Neuronal stem cell (in vitro differentiated cells): ENCODE data around the gene RAP2C.
"Not testable (repeated sequence)": the region's sequence is repeated elsewhere in the genome, so short reads cannot be mapped to it uniquely, and the experiment has no call there.

ENCODE experiments used
- DNase-seq: peaks from one replicate; pipeline ENCODE4 v3.0.0-alpha.2; 2013; ENCODE audit warnings: low spot score
- H2AFZ ChIP-seq: one replicate; pipeline ENCODE4 v1.6.1; 2013; ENCODE audit warnings: mild to moderate bottlenecking, low read length, inconsistent platforms
- H2AK5ac ChIP-seq: 2 replicates; pipeline ENCODE4 v1.6.1; 2013; ENCODE audit warnings: low read depth, mild to moderate bottlenecking, inconsistent platforms, low read length, moderate library complexity, mixed read lengths
- H2BK120ac ChIP-seq: 2 replicates; pipeline ENCODE4 v1.6.1; 2013; ENCODE audit warnings: low read depth, mild to moderate bottlenecking, inconsistent platforms, low read length, moderate library complexity, mixed read lengths
- H2BK12ac ChIP-seq: one replicate; pipeline ENCODE4 v1.6.1; 2013; ENCODE audit warnings: low read length, inconsistent platforms
- H2BK15ac ChIP-seq: 2 replicates; pipeline ENCODE4 v1.6.1; 2013; ENCODE audit warnings: mild to moderate bottlenecking, low read length, inconsistent platforms, mixed read lengths
- H2BK5ac ChIP-seq: one replicate; pipeline ENCODE4 v1.6.1; 2013; ENCODE audit warnings: inconsistent platforms, mild to moderate bottlenecking, low read length, moderate library complexity
- H3K14ac ChIP-seq: one replicate; pipeline ENCODE4 v1.6.1; 2013; ENCODE audit warnings: low read length, inconsistent platforms
- H3K18ac ChIP-seq: 2 replicates; pipeline ENCODE4 v1.6.1; 2013; ENCODE audit warnings: low read length, inconsistent platforms
- H3K23ac ChIP-seq: 2 replicates; pipeline ENCODE4 v1.6.1; 2013; ENCODE audit warnings: low read depth, mild to moderate bottlenecking, mixed read lengths, low read length, inconsistent platforms; ENCODE audit not compliant: poor library complexity
- H3K27ac ChIP-seq: replicated peaks from 3 replicates; pipeline ENCODE4 v1.5.1; 2013; ENCODE audit warnings: low read length, inconsistent platforms
- H3K27me3 ChIP-seq, 3 experiments: 2 replicates each; pipeline ENCODE4 v1.6.1; 2013; ENCODE audit warnings: low read length in 3 of 3, mild to moderate bottlenecking in 2 of 3, inconsistent platforms in 1 of 3, low read depth in 1 of 3, mixed read lengths in 1 of 3, moderate library complexity in 1 of 3; ENCODE audit not compliant: control insufficient read depth in 3 of 3, insufficient read depth in 3 of 3
- H3K36me3 ChIP-seq, 2 donors: replicated peaks in 1 of 2; 2 replicates each; pipeline ENCODE4 v1.6.1; 2013; ENCODE audit warnings: low read length in 2 of 2; ENCODE audit not compliant: control insufficient read depth in 2 of 2, insufficient read depth in 2 of 2
- H3K4ac ChIP-seq: 2 replicates; pipeline ENCODE4 v1.6.1; 2013; ENCODE audit warnings: inconsistent platforms, mild to moderate bottlenecking, low read length, moderate library complexity
- H3K4me1 ChIP-seq, 2 donors: 1 replicate in 1 of 2; 2 replicates in 1 of 2; pipeline ENCODE4 v1.6.1; 2013; ENCODE audit warnings: low read length in 2 of 2, low read depth in 1 of 2; ENCODE audit not compliant: control insufficient read depth in 2 of 2, insufficient read depth in 1 of 2
- H3K4me2 ChIP-seq: one replicate; pipeline ENCODE4 v1.6.1; 2013; ENCODE audit warnings: mild to moderate bottlenecking, low read length, inconsistent platforms; ENCODE audit not compliant: insufficient read depth, poor library complexity, severe bottlenecking
- H3K4me3 ChIP-seq, 2 donors: 2 replicates each; pipeline ENCODE4 v1.5.1; 2013; ENCODE audit warnings: low read length in 2 of 2, mild to moderate bottlenecking in 2 of 2, inconsistent platforms in 1 of 2, moderate library complexity in 1 of 2
- H3K79me1 ChIP-seq: one replicate; pipeline ENCODE4 v1.6.1; 2013; ENCODE audit warnings: low read depth, mild to moderate bottlenecking, inconsistent platforms, low read length, moderate library complexity
- H3K9ac ChIP-seq: one replicate; pipeline ENCODE4 v1.6.1; 2013; ENCODE audit warnings: mild to moderate bottlenecking, low read depth, low read length, inconsistent platforms; ENCODE audit not compliant: poor library complexity
- H3K9me3 ChIP-seq, 2 donors: replicated peaks in 1 of 2; 2 replicates each; pipeline versions ENCODE3 to v1.6.1; 2013; ENCODE audit warnings: low read length in 2 of 2, mild to moderate bottlenecking in 2 of 2, inconsistent platforms in 1 of 2, low read depth in 1 of 2, mixed read lengths in 1 of 2, moderate library complexity in 1 of 2; ENCODE audit not compliant: control insufficient read depth in 2 of 2, insufficient read depth in 1 of 2
- H4K8ac ChIP-seq: one replicate; pipeline ENCODE4 v1.6.1; 2013; ENCODE audit warnings: low read depth, mild to moderate bottlenecking, inconsistent platforms, low read length, moderate library complexity
- H4K91ac ChIP-seq: one replicate; pipeline ENCODE4 v1.6.1; 2013; ENCODE audit warnings: low read length, low read depth, mild to moderate bottlenecking, inconsistent platforms; ENCODE audit not compliant: poor library complexity
- WGBS, 2 donors: extraction: QIAGEN DNeasy Blood & Tissue Kit; methylation state at CpG; one replicate each; pipeline ENCODE4 v1.1.7; 2013; ENCODE audit warnings: missing lambda C conversion rate in 2 of 2, mixed read lengths in 1 of 2; ENCODE audit not compliant: insufficient read length in 2 of 2, insufficient replicate concordance in 1 of 2; ENCODE audit errors: extremely low coverage in 2 of 2; 5-methylcytosine and 5-hydroxymethylcytosine counted together

The RAP2C gene

DNA sequence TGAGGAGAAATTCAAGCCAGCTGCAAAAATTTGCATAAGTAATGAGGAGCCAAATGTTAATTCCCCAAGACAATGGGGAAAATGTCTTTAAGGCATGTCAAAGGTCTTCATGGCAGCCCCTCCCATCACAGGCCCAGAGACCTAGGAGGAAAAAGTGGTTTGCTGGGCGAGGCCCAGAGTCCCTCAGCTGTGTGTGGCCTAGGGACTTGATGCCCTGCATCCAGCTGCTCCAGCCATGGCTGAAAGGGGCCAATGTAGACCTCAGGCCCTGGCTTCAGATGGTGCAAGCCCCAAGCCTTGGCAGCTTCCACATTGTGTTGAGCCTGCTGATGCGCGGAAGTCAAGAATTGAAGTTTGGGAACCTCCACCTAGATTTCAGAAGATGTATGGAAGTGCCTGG is 56.2 kb downstream of the RAP2C start:
- H3K18ac ChIP-seq, H3K4me3 ChIP-seq, H3K4ac ChIP-seq, H4K8ac ChIP-seq, H3K4me2 ChIP-seq, H2BK12ac ChIP-seq, H3K4me1 ChIP-seq, H3K36me3 ChIP-seq, DNase-seq, H4K91ac ChIP-seq, H3K27ac ChIP-seq, H2BK15ac ChIP-seq, H2BK120ac ChIP-seq, H2AK5ac ChIP-seq, H2BK5ac ChIP-seq, H3K79me1 ChIP-seq, H3K23ac ChIP-seq, H3K14ac ChIP-seq, H3K9ac ChIP-seq, H3K27me3 ChIP-seq, H3K9me3 ChIP-seq, H2AFZ ChIP-seq: not testable (repeated sequence)
- WGBS, 2 donors, result no CpG with 5 or more reads among the region's 3 CpGs

- H2BK15ac ChIP-seq, result no peak overlapping the region
- no peak for DNase-seq
- H3K27me3 ChIP-seq, result peaks cover 0 to 21% (median 0%) of the 10 kb centered on the region in 3 experiments
- no peak overlapping the region for H2AK5ac ChIP-seq
- H3K9me3 ChIP-seq, result no peaks in the 10 kb centered on the region
- no peak overlapping the region for H3K18ac ChIP-seq
- no peak overlapping the region for H4K8ac ChIP-seq
- no peak overlapping the region for H2BK120ac ChIP-seq
- H3K4me3 ChIP-seq, result no peak overlapping the region
- H3K27ac ChIP-seq, result no peak overlapping the region
- no peak overlapping the region for H3K14ac ChIP-seq
- no peak overlapping the region for H2BK12ac ChIP-seq
- H3K79me1 ChIP-seq, result no peaks in the 10 kb centered on the region
- H3K4me2 ChIP-seq, result no peak overlapping the region
- no peak overlapping the region for H2BK5ac ChIP-seq
- no peak overlapping the region for H4K91ac ChIP-seq
- H3K36me3 ChIP-seq, result no peaks in the 10 kb centered on the region
- H3K4me1 ChIP-seq, result no peaks in the 10 kb centered on the region
- H3K4ac ChIP-seq, result no peak overlapping the region
- H2AFZ ChIP-seq, result no peak overlapping the region
- no peak overlapping the region for H3K23ac ChIP-seq
- WGBS, 2 donors, result no CpG with 5 or more reads among the region's 4 CpGs
- no peak overlapping the region for H3K9ac ChIP-seq
Measured at GRCh38 chrX:132153166-132153565, 66.1 kb downstream of the RAP2C start.
